ENCODE measurements around the gene ARL6IP4. TPM values are rescaled to one million over a fixed set of nuclear protein-coding genes. Genes with fewer than 3 reads are reported as not detected.
A peak's percentile ranks its signal among the peaks of the same experiment; 100 is the strongest.

Gene ARL6IP4
- total RNA-seq, 8 experiments from 2014 or later: 117 to 160 (median 135) TPM

- 0 to 20% (median 0%) methylated on average over 1 to 6 of the region's 8 CpGs; no CpG with 5 or more reads in 3 of the 10 experiments for WGBS, 10 experiments
These were observed 4.5 kb upstream of the ARL6IP4 start for GRCh38 chr12:122975790-122976647.

GRCh38 chr12:122976648-122976975 lies 3.9 kb upstream of the ARL6IP4 start:
- no peak for ATAC-seq (replicated peaks in 6 of 8)
- H3K4me1 ChIP-seq (replicated peaks in 1 of 2): peaks cover 14 to 21% of the 10 kb centered on the region in 2 donors
- H3K4me3 ChIP-seq: peak overlapping the region in 1 of 5 donors; percentile 93
- H3K27ac ChIP-seq: no peak overlapping the region
- 80 to 91% (median 86%) methylated on average over 2 to 9 of the region's 15 CpGs; no CpG with 5 or more reads in 7 of the 10 experiments for WGBS, 10 experiments
- in situ Hi-C loops (cut with MboI; ENCODE audit: low pct_unique_long_range_greater_than_20kb in 2 of 9, low sequenced_read_pairs in 9 of 9, unreplicated experiment in 9 of 9): no loop called here

More at GRCh38 chr12:122975790-122976647, 4.5 kb upstream of the ARL6IP4 start:
- peaks cover 10 to 19% of the 10 kb centered on the region in 2 donors for H3K4me1 ChIP-seq (replicated peaks in 1 of 2)
- in situ Hi-C loops (cut with MboI; ENCODE audit: low pct_unique_long_range_greater_than_20kb in 2 of 9, low sequenced_read_pairs in 9 of 9, unreplicated experiment in 9 of 9): no loop called here
- H3K4me3 ChIP-seq: peak overlapping the region; percentile 63 to 99 (median 93)
- ATAC-seq (replicated peaks in 6 of 8): no peak
- H3K27ac ChIP-seq: peak overlapping the region; percentile 98 to 99

- Histone ChIP-seq H3K4me3 (no peak overlapping the region), H3K4me1 (replicated peaks in 1 of 2) (peaks cover 19 to 26% of the 10 kb centered on the region in 2 donors), H3K27ac (no peak overlapping the region)
- in situ Hi-C loops (cut with MboI; ENCODE audit: low pct_unique_long_range_greater_than_20kb in 2 of 9, low sequenced_read_pairs in 9 of 9, unreplicated experiment in 9 of 9): no loop called here
- 0 to 100% (median 80%) methylated on average over 1 to 6 of the region's 6 CpGs; no CpG with 5 or more reads in 3 of the 10 experiments for WGBS, 10 experiments
- ATAC-seq (replicated peaks in 6 of 8): no peak
These were observed 3.3 kb upstream of the ARL6IP4 start for GRCh38 chr12:122977153-122977552.

GRCh38 chr12:122977655-122978392 lies 2.7 kb upstream of the ARL6IP4 start:
- ATAC-seq (replicated peaks in 6 of 8): no peak
- peaks cover 24 to 29% of the 10 kb centered on the region in 2 donors for H3K4me1 ChIP-seq (replicated peaks in 1 of 2)
- 50 to 100% (median 100%) methylated on average over 1 to 2 of the region's 9 CpGs; no CpG with 5 or more reads in 4 of the 10 experiments for WGBS, 10 experiments

GRCh38 chr12:122978507-122978955 lies 1.9 kb upstream of the ARL6IP4 start:
- in situ Hi-C loops (cut with MboI; ENCODE audit: low pct_unique_long_range_greater_than_20kb in 2 of 9, low sequenced_read_pairs in 9 of 9, unreplicated experiment in 9 of 9): no loop called here
- WGBS, 10 experiments: 75 to 100% (median 96%) methylated on average over 1 to 5 of the region's 21 CpGs; no CpG with 5 or more reads in 7 of the 10 experiments
- Histone ChIP-seq H3K4me1 (replicated peaks in 1 of 2) (peaks cover 27 to 31% of the 10 kb centered on the region in 2 donors), H3K4me3 (no peak overlapping the region), H3K27ac (no peak overlapping the region)
- no peak for ATAC-seq (replicated peaks in 6 of 8)

More at GRCh38 chr12:122977655-122978392, 2.7 kb upstream of the ARL6IP4 start:
- Histone ChIP-seq H3K27ac (no peak overlapping the region), H3K4me3 (no peak overlapping the region)
- in situ Hi-C loops (cut with MboI; ENCODE audit: low pct_unique_long_range_greater_than_20kb in 2 of 9, low sequenced_read_pairs in 9 of 9, unreplicated experiment in 9 of 9): no loop called here

GRCh38 chr12:122979001-122979907 lies 1.2 kb upstream of the ARL6IP4 start:
- Histone ChIP-seq H3K4me1 (replicated peaks in 1 of 2) (peaks cover 34 to 35% of the 10 kb centered on the region in 2 donors), H3K4me3 (peak overlapping the region; percentile 73 to 99 (median 98)), H3K27ac (peak overlapping the region; percentile 72 to 81)
- no peak for ATAC-seq (replicated peaks in 6 of 8)
- in situ Hi-C loops (cut with MboI; ENCODE audit: low pct_unique_long_range_greater_than_20kb in 2 of 9, low sequenced_read_pairs in 9 of 9, unreplicated experiment in 9 of 9): no loop called here
- WGBS, 10 experiments: 40 to 100% (median 62%) methylated on average over 1 to 5 of the region's 28 CpGs; no CpG with 5 or more reads in 4 of the 10 experiments

GRCh38 chr12:122979908-122980182 lies 636 bp upstream of the ARL6IP4 start:
- WGBS, 10 experiments: 0 to 18% (median 7%) methylated on average over 1 to 4 of the region's 7 CpGs; no CpG with 5 or more reads in 6 of the 10 experiments
- peaks cover 40 to 41% of the 10 kb centered on the region in 2 donors for H3K4me1 ChIP-seq (replicated peaks in 1 of 2)
- in situ Hi-C loops (cut with MboI; ENCODE audit: low pct_unique_long_range_greater_than_20kb in 2 of 9, low sequenced_read_pairs in 9 of 9, unreplicated experiment in 9 of 9): no loop called here
- peak overlapping the region; percentile 73 to 99 (median 98) for H3K4me3 ChIP-seq
- H3K27ac ChIP-seq: peak overlapping the region; percentile 72 to 81
- no peak for ATAC-seq (replicated peaks in 6 of 8)

GRCh38 chr12:122981036-122981471 lies 573 bp downstream of the ARL6IP4 start:
- in situ Hi-C loops (cut with MboI; ENCODE audit: low pct_unique_long_range_greater_than_20kb in 2 of 9, low sequenced_read_pairs in 9 of 9, unreplicated experiment in 9 of 9): no loop called here
- ATAC-seq (replicated peaks in 6 of 8): peak in 4 of 8 experiments; percentile 13 to 27 (median 23)
- peaks cover 38 to 41% of the 10 kb centered on the region in 2 donors for H3K4me1 ChIP-seq (replicated peaks in 1 of 2)
- WGBS, 10 experiments: 0% methylated on average over 2 to 20 of the region's 40 CpGs; no CpG with 5 or more reads in 8 of the 10 experiments
- peak overlapping the region; percentile 73 to 99 (median 98) for H3K4me3 ChIP-seq
- H3K27ac ChIP-seq: peak overlapping the region; percentile 72 to 81

- in situ Hi-C loops (cut with MboI; ENCODE audit: low pct_unique_long_range_greater_than_20kb in 2 of 9, low sequenced_read_pairs in 9 of 9, unreplicated experiment in 9 of 9): no loop called here
- peaks cover 34 to 39% of the 10 kb centered on the region in 2 donors for H3K4me1 ChIP-seq (replicated peaks in 1 of 2)
- H3K4me3 ChIP-seq: peak overlapping the region; percentile 73 to 99 (median 98)
- ATAC-seq (replicated peaks in 6 of 8): no peak
- H3K27ac ChIP-seq: peak overlapping the region in 1 of 2 donors; percentile 81
- 0 to 100% (median 76%) methylated on average over 1 to 7 of the region's 25 CpGs; no CpG with 5 or more reads in 3 of the 10 experiments for WGBS, 10 experiments
These were observed 1.4 kb downstream of the ARL6IP4 start for GRCh38 chr12:122981587-122982476.

GRCh38 chr12:122982477-122982815 lies 2.0 kb downstream of the ARL6IP4 start:
- Histone ChIP-seq H3K4me3 (no peak overlapping the region), H3K27ac (no peak overlapping the region), H3K4me1 (replicated peaks in 1 of 2) (peaks cover 34 to 39% of the 10 kb centered on the region in 2 donors)
- 83 to 100% (median 100%) methylated on average over 1 to 2 of the region's 11 CpGs; no CpG with 5 or more reads in 7 of the 10 experiments for WGBS, 10 experiments
- ATAC-seq (replicated peaks in 6 of 8): no peak
- in situ Hi-C loops (cut with MboI; ENCODE audit: low pct_unique_long_range_greater_than_20kb in 2 of 9, low sequenced_read_pairs in 9 of 9, unreplicated experiment in 9 of 9): no loop called here

- in situ Hi-C loops (cut with MboI; ENCODE audit: low pct_unique_long_range_greater_than_20kb in 2 of 9, low sequenced_read_pairs in 9 of 9, unreplicated experiment in 9 of 9): no loop called here
- H3K27ac ChIP-seq: no peak overlapping the region
- peaks cover 34 to 39% of the 10 kb centered on the region in 2 donors for H3K4me1 ChIP-seq (replicated peaks in 1 of 2)
These were observed 2.7 kb downstream of the ARL6IP4 start for GRCh38 chr12:122982963-122983788.

More at GRCh38 chr12:122982963-122983788, 2.7 kb downstream of the ARL6IP4 start:
- WGBS, 10 experiments: 81 to 100% (median 90%) methylated on average over 1 to 10 of the region's 21 CpGs; no CpG with 5 or more reads in 6 of the 10 experiments
- no peak overlapping the region for H3K4me3 ChIP-seq
- no peak for ATAC-seq (replicated peaks in 6 of 8)
